H9 (cell line): ENCODE measurements around the gene TLCD3A. TPM values are rescaled to one million over a fixed set of nuclear protein-coding genes. Genes with fewer than 3 reads are reported as not detected.

Experiments used
- DNase-seq: peaks from one replicate; pipeline ENCODE4 v3.0.0-alpha.2; 2017
- H2AFZ ChIP-seq: one replicate; pipeline ENCODE4 v1.6.1; 2013; ENCODE audit warnings: mild to moderate bottlenecking, low read length, control low read depth, moderate library complexity
- H2AK5ac ChIP-seq: 2 replicates; pipeline ENCODE4 v1.6.1; 2013; ENCODE audit warnings: low read length, control low read depth, mixed read lengths; ENCODE audit not compliant: insufficient read length
- H2BK120ac ChIP-seq: one replicate; pipeline ENCODE4 v1.6.1; 2013; ENCODE audit warnings: low read depth, mild to moderate bottlenecking, low read length, control low read depth, inconsistent platforms; ENCODE audit not compliant: poor library complexity, severe bottlenecking
- H2BK12ac ChIP-seq: 2 replicates; pipeline ENCODE4 v1.6.1; 2013; ENCODE audit warnings: low read length, control low read depth, mixed read lengths, low read depth; ENCODE audit not compliant: insufficient read length
- H2BK15ac ChIP-seq: 2 replicates; pipeline ENCODE4 v1.6.1; 2013; ENCODE audit warnings: low read depth, low read length, control low read depth
- H2BK20ac ChIP-seq: one replicate; pipeline ENCODE4 v1.6.1; 2013; ENCODE audit warnings: low read depth, mild to moderate bottlenecking, low read length, control low read depth, inconsistent platforms; ENCODE audit not compliant: poor library complexity, severe bottlenecking
- H2BK5ac ChIP-seq: 2 replicates; pipeline ENCODE4 v1.6.1; 2013; ENCODE audit warnings: low read length, control low read depth, mixed read lengths; ENCODE audit not compliant: insufficient read length
- H3K14ac ChIP-seq: 2 replicates; pipeline ENCODE4 v1.6.1; 2013; ENCODE audit warnings: low read length, control low read depth; ENCODE audit not compliant: insufficient read depth
- H3K18ac ChIP-seq: 2 replicates; pipeline ENCODE4 v1.6.1; 2013; ENCODE audit warnings: low read depth, mild to moderate bottlenecking, mixed read lengths, low read length, control low read depth; ENCODE audit not compliant: insufficient read length
- H3K23ac ChIP-seq: 2 replicates; pipeline ENCODE4 v1.6.1; 2013; ENCODE audit warnings: low read length, control low read depth, mixed read lengths, low read depth; ENCODE audit not compliant: insufficient read length
- H3K23me2 ChIP-seq: 2 replicates; pipeline ENCODE4 v1.6.1; 2013; ENCODE audit warnings: low read depth, mild to moderate bottlenecking, mixed read lengths, low read length, control low read depth; ENCODE audit not compliant: insufficient read length, poor library complexity, severe bottlenecking
- H3K27ac ChIP-seq: 2 replicates; pipeline ENCODE4 v1.5.1; 2013; ENCODE audit warnings: low read length, control low read depth, mixed read lengths, low read depth; ENCODE audit not compliant: insufficient read length
- H3K27me3 ChIP-seq: 2 replicates; pipeline ENCODE4 v1.6.1; 2013; ENCODE audit warnings: low read length, control low read depth, inconsistent platforms; ENCODE audit not compliant: insufficient read depth
- H3K4ac ChIP-seq: 2 replicates; pipeline ENCODE4 v1.6.1; 2013; ENCODE audit warnings: low read depth, mild to moderate bottlenecking, control low read depth, inconsistent platforms, low read length, moderate library complexity
- H3K4me1 ChIP-seq: 2 replicates; pipeline ENCODE4 v1.6.1; 2013; ENCODE audit warnings: low read length, control low read depth, inconsistent platforms; ENCODE audit not compliant: insufficient read depth
- H3K4me2 ChIP-seq: 2 replicates; pipeline ENCODE4 v1.6.1; 2013; ENCODE audit warnings: low read length, control low read depth, mixed read lengths; ENCODE audit not compliant: insufficient read length, insufficient read depth
- H3K56ac ChIP-seq: 2 replicates; pipeline ENCODE4 v1.6.1; 2013; ENCODE audit warnings: low read depth, mild to moderate bottlenecking, mixed read lengths, low read length, control low read depth; ENCODE audit not compliant: insufficient read length
- H3K79me1 ChIP-seq: 2 replicates; pipeline ENCODE4 v1.6.1; 2013; ENCODE audit warnings: low read depth, mild to moderate bottlenecking, moderate library complexity, low read length, control low read depth, inconsistent platforms; ENCODE audit not compliant: insufficient read depth, poor library complexity, severe bottlenecking
- H3K79me2 ChIP-seq: 2 replicates; pipeline ENCODE4 v1.6.1; 2013; ENCODE audit warnings: low read length, control low read depth, inconsistent platforms; ENCODE audit not compliant: insufficient read depth
- H3K9ac ChIP-seq: 2 replicates; pipeline ENCODE4 v1.6.1; 2013; ENCODE audit warnings: low read length, control low read depth, mixed read lengths; ENCODE audit not compliant: insufficient read length; ENCODE audit errors: extremely low read depth
- H3K9me3 ChIP-seq: one replicate; pipeline ENCODE4 v1.6.1; 2013; ENCODE audit warnings: low read depth, low read length, inconsistent platforms; ENCODE audit not compliant: control insufficient read depth
- H3T11ph ChIP-seq: one replicate; pipeline ENCODE4 v1.6.1; 2013; ENCODE audit warnings: mild to moderate bottlenecking, low read length, control low read depth, inconsistent platforms
- H4K20me1 ChIP-seq: one replicate; pipeline ENCODE4 v1.6.1; 2013; ENCODE audit not compliant: control insufficient read depth, insufficient read length, insufficient read depth
- H4K5ac ChIP-seq: 2 replicates; pipeline ENCODE4 v1.6.1; 2013; ENCODE audit warnings: low read depth, mild to moderate bottlenecking, mixed read lengths, low read length, control low read depth; ENCODE audit not compliant: insufficient read length
- H4K8ac ChIP-seq: replicated peaks from 2 replicates; pipeline ENCODE4 v1.6.1; 2013; ENCODE audit warnings: low read length, control low read depth, mixed read lengths, low read depth; ENCODE audit not compliant: insufficient read length
- H4K91ac ChIP-seq: 2 replicates; pipeline ENCODE4 v1.6.1; 2013; ENCODE audit warnings: low read depth, mild to moderate bottlenecking, moderate library complexity, mixed read lengths, low read length, control low read depth; ENCODE audit not compliant: insufficient read length
- H3K27ac Mint-ChIP-seq, 3 experiments: 2 replicates in 2 of 3; 3 replicates in 1 of 3; pipeline ENCODE4 v1.8.0; 2020 to 2021; ENCODE audit warnings: mixed read lengths in 3 of 3, mild to moderate bottlenecking in 1 of 3, moderate library complexity in 1 of 3
- H3K27me3 Mint-ChIP-seq: 2 replicates; pipeline ENCODE4 v1.8.0; 2021; ENCODE audit warnings: low read depth, mild to moderate bottlenecking, moderate library complexity, mixed read lengths
- H3K36me3 Mint-ChIP-seq, 3 experiments: 2 replicates in 2 of 3; 3 replicates in 1 of 3; pipeline ENCODE4 v1.8.0; 2020 to 2021; ENCODE audit warnings: low read depth in 3 of 3, mixed read lengths in 3 of 3; ENCODE audit not compliant: insufficient read depth in 1 of 3
- H3K4me1 Mint-ChIP-seq, 2 experiments: 2 replicates each; pipeline ENCODE4 v1.8.0; 2020; ENCODE audit warnings: mixed read lengths in 2 of 2
- H3K4me3 Mint-ChIP-seq, 2 experiments: 2 replicates in 1 of 2; 3 replicates in 1 of 2; pipeline ENCODE4 v1.8.0; 2020 to 2021; ENCODE audit warnings: mild to moderate bottlenecking in 2 of 2, mixed read lengths in 2 of 2, moderate library complexity in 1 of 2
- H3K9me3 Mint-ChIP-seq, 2 experiments: 2 replicates in 1 of 2; 3 replicates in 1 of 2; pipeline ENCODE4 v1.8.0; 2020; ENCODE audit warnings: mild to moderate bottlenecking in 2 of 2, mixed read lengths in 2 of 2, moderate library complexity in 1 of 2
- CTCF ChIP-seq: fragments of 200-600 bp; sonication (generic); conservative IDR thresholded peaks from 3 replicates; pipeline ENCODE4 v1.8.0; 2021; ENCODE audit warnings: antibody characterized with exemption, mild to moderate bottlenecking
- WGBS: extraction: QIAGEN DNeasy Blood & Tissue Kit; methylation state at CpG from one replicate; pipeline ENCODE4 v1.1.7; 2013; ENCODE audit warnings: missing lambda C conversion rate, low lambda C conversion rate, mixed read lengths; ENCODE audit not compliant: insufficient read length; ENCODE audit errors: extremely low coverage; 5-methylcytosine and 5-hydroxymethylcytosine counted together
- total RNA-seq: library from RNA; stranded (reverse); gene quantifications from 2 replicates; pipeline ENCODE4 v1.2.1, GENCODE V29; 2021

TLCD3A gene
- total RNA-seq, 1 experiment from 2014 or later = 29.6 TPM

GRCh38 chr17:767076-767475 is 34.7 kb downstream of the TLCD3A start:
- Histone ChIP-seq H2BK5ac (no peak overlapping the region), H3K4me2 (no peak overlapping the region), H3K9me3 (no peaks in the 10 kb centered on the region), H3K79me1 (no peaks in the 10 kb centered on the region), H3T11ph (no peak overlapping the region), H2BK12ac (no peak overlapping the region), H2AK5ac (no peak overlapping the region), H3K4me1 (no peaks in the 10 kb centered on the region), H2BK20ac (no peak overlapping the region), H3K23ac (no peak overlapping the region), H3K56ac (no peak overlapping the region), H2BK15ac (no peak overlapping the region), H4K20me1 (no peaks in the 10 kb centered on the region), H3K27ac (no peak overlapping the region), H3K9ac (no peak overlapping the region), H4K8ac (no peak overlapping the region), H3K27me3 (no peaks in the 10 kb centered on the region), H2BK120ac (no peak overlapping the region), H3K23me2 (no peaks in the 10 kb centered on the region), H3K4ac (no peak overlapping the region), H4K5ac (no peak overlapping the region), H3K14ac (no peak overlapping the region), H3K18ac (no peak overlapping the region), H3K79me2 (no peaks in the 10 kb centered on the region), H4K91ac (no peak overlapping the region), H2AFZ (no peak overlapping the region)
- DNase-seq = no peak
- no peaks in the 10 kb centered on the region for H3K27me3 Mint-ChIP-seq
- H3K4me3 Mint-ChIP-seq = no peak overlapping the region
- H3K36me3 Mint-ChIP-seq = peaks cover 38 to 73% (median 71%) of the 10 kb centered on the region in 3 experiments; a peak in 6 of 7 replicates
- H3K27ac Mint-ChIP-seq = peak overlapping the region in 1 of 3 experiments; percentile 3; a peak in 1 of 7 replicates
- WGBS = no CpG with 5 or more reads among the region's 3 CpGs
- TF ChIP-seq CTCF = no peak
- H3K9me3 Mint-ChIP-seq = no peaks in the 10 kb centered on the region; a peak in 1 of 5 replicates
- H3K4me1 Mint-ChIP-seq = no peaks in the 10 kb centered on the region
